ENCODE measurements around the gene DAPL1. TPM values are rescaled to one million over a fixed set of nuclear protein-coding genes. Genes with fewer than 3 reads are reported as not detected.

DAPL1 gene
- total RNA-seq, 1 experiment from 2014 or later, result not detected

DNA sequence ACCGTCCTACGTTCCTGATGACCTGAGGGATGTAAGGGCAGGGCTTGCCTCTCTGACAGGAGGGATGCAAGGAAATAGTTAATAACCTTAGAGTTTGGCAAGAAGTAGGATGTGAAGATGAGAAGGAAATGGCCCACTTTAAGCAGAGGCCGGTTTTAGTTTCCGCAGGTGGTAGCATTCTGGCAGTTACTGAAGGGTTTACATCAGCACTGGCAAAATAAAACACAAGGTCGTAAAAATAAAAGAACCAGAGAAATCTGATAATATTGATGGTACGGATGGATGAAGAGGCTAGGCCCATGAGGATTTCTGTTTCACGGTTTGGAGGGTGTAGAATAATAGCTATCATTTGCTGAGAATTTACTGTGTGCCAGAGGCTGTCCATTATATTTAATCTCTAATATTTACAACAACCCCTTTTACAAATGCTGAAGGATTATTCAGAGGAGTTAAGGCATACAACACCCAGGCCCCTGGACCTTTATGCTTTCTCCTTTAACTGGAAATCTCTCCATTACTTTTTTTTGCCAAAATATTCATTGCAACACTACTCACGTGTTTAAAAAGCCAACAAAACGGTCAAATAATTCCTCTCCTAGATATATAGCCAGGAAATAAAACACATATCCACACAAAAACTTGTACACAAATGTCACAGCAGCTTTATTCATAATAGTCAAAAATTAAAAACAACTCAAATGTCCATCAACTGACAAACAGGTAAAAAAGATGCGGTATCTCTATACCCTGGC lies 28.5 kb downstream of the DAPL1 start:
- DNase-seq, result no peak
- Histone ChIP-seq H4K20me1 (ENCODE audit: insufficient read depth) (no peaks in the 10 kb centered on the region), H3K4me2 (no peak overlapping the region), H3K4me3 (no peak overlapping the region), H2AFZ (no peak overlapping the region), H3K9me2 (ENCODE audit: insufficient read depth) (no peaks in the 10 kb centered on the region), H3K9me3 (ENCODE audit: insufficient read depth, low read depth) (no peaks in the 10 kb centered on the region), H3K27ac (no peak overlapping the region), H3K27me3 (ENCODE audit: insufficient read depth, low read depth) (no peaks in the 10 kb centered on the region), H3K79me2 (ENCODE audit: low read depth) (no peaks in the 10 kb centered on the region), H3K36me3 (ENCODE audit: low read depth) (no peaks in the 10 kb centered on the region), H3K4me1 (replicated peaks; ENCODE audit: insufficient read depth) (0 out of 2 replicates have a peak, but pooled peaks cover 5% of the 10 kb centered on the region), H3F3A (ENCODE audit: insufficient read depth, low read depth) (no peaks in the 10 kb centered on the region)
- POLR2A ChIA-PET (ENCODE audit: unreplicated experiment), result no interaction called here
- no TSS peak for BruUV-seq (replicated peaks)
- CTCF ChIA-PET, result no interaction called here
- intact Hi-C loops (cut with micrococcal nuclease; ENCODE audit: unreplicated experiment), result no loop called here
- no peak for TF ChIP-seq EZH2 (IDR thresholded peaks at IDR 0.05; ENCODE audit: low read depth)
- no peak for TF ChIP-seq CTCF (conservative IDR thresholded peaks at IDR 0.05)

DNA sequence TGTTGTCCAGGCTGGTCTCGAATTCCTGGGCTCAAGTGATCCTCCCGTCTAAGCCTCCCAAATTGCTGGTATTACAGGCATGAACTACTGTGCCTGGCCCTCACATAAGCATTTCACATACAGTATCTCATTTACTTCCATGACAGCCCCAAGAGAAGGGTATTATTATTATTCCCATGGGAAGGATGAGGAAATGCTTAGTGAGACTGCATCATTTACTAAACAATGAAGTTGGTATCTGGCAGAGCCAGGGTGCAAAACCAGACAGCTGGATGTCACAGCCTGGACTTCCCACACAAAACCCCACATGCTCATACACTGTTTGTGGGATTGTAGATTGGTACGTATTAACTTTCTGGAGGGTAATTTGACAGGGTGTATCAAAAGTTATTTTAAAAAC lies 29.9 kb downstream of the DAPL1 start:
- Histone ChIP-seq H3K9me3 (ENCODE audit: insufficient read depth, low read depth) (no peaks in the 10 kb centered on the region), H2AFZ (no peak overlapping the region), H3K27ac (no peak overlapping the region), H3K4me1 (replicated peaks; ENCODE audit: insufficient read depth) (0 out of 2 replicates have a peak, but pooled peaks cover 5% of the 10 kb centered on the region), H3K36me3 (ENCODE audit: low read depth) (no peaks in the 10 kb centered on the region), H3K4me3 (no peak overlapping the region), H3K9me2 (ENCODE audit: insufficient read depth) (no peaks in the 10 kb centered on the region), H3F3A (ENCODE audit: insufficient read depth, low read depth) (0 out of 2 replicates have a peak, but pooled peaks cover 4% of the 10 kb centered on the region), H3K27me3 (ENCODE audit: insufficient read depth, low read depth) (no peaks in the 10 kb centered on the region), H3K79me2 (ENCODE audit: low read depth) (no peaks in the 10 kb centered on the region), H4K20me1 (ENCODE audit: insufficient read depth) (no peaks in the 10 kb centered on the region), H3K4me2 (no peak overlapping the region)
- POLR2A ChIA-PET (ENCODE audit: unreplicated experiment), result no interaction called here
- CTCF ChIA-PET, result no interaction called here
- DNase-seq, result no peak
- no TSS peak for BruUV-seq (replicated peaks)
- TF ChIP-seq CTCF (conservative IDR thresholded peaks at IDR 0.05) (no peak), EZH2 (IDR thresholded peaks at IDR 0.05; ENCODE audit: low read depth) (no peak)
- intact Hi-C loops (cut with micrococcal nuclease; ENCODE audit: unreplicated experiment), result no loop called here

DNA sequence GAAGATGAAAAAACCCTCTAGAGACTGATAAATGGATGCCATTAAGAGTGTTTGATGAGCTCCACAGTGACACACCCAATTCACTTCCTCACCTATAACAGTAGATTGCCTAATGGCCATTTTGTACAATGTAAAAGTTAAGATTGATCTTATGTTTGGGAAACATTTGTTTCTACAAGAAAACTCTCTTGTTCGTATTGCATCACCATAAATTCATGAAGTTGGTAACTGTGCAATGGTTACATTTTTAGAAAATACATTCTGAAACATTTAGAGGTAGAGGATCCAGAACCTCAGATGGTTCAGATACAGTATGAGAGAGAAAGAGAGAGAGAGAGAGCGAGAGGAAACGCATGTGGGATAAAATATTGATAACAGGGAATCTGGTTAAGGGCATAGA lies 31.8 kb downstream of the DAPL1 start:
- BruUV-seq (replicated peaks), result no TSS peak
- Histone ChIP-seq H3F3A (ENCODE audit: insufficient read depth, low read depth) (0 out of 2 replicates have a peak, but pooled peaks cover 4% of the 10 kb centered on the region), H3K9me2 (ENCODE audit: insufficient read depth) (no peaks in the 10 kb centered on the region), H3K27me3 (ENCODE audit: insufficient read depth, low read depth) (no peaks in the 10 kb centered on the region), H3K27ac (no peak overlapping the region), H3K4me3 (no peak overlapping the region), H3K79me2 (ENCODE audit: low read depth) (no peaks in the 10 kb centered on the region), H3K4me2 (no peak overlapping the region), H3K4me1 (replicated peaks; ENCODE audit: insufficient read depth) (0 out of 2 replicates have a peak, but pooled peaks cover 5% of the 10 kb centered on the region), H3K36me3 (ENCODE audit: low read depth) (no peaks in the 10 kb centered on the region), H4K20me1 (ENCODE audit: insufficient read depth) (no peaks in the 10 kb centered on the region), H2AFZ (no peak overlapping the region), H3K9me3 (ENCODE audit: insufficient read depth, low read depth) (no peaks in the 10 kb centered on the region)
- ChIA-PET CTCF (no interaction called here), POLR2A (ENCODE audit: unreplicated experiment) (no interaction called here)
- intact Hi-C loops (cut with micrococcal nuclease; ENCODE audit: unreplicated experiment), result no loop called here
- no peak for DNase-seq
- TF ChIP-seq CTCF (conservative IDR thresholded peaks at IDR 0.05) (no peak), EZH2 (IDR thresholded peaks at IDR 0.05; ENCODE audit: low read depth) (no peak)
